ENCODE measurements around the gene CFAP54. TPM values are rescaled to one million over a fixed set of nuclear protein-coding genes. Genes with fewer than 3 reads are reported as not detected.

Gene CFAP54
- polyA plus RNA-seq, 2 of the 4 experiments (the other 2 are of a cell fraction): 0.70 to 1.2 TPM

GRCh38 chr12:96578526-96579125 is 89.2 kb downstream of the CFAP54 start:
- CTCF ChIA-PET: interaction anchor here (0.7 to 3.7 kb wide), 7 partner anchors 13 to 995 kb away, joined by 3 to 30 read pairs (median 4); no protein-coding TSS in a partner anchor
- H3K27ac ChIP-seq: no peak overlapping the region
- no peaks in the 10 kb centered on the region for H3K9me3 ChIP-seq
- TF ChIP-seq CTCF (IDR thresholded peaks at IDR 0.05) (peak; percentile 90), EHMT2 (IDR thresholded peaks at IDR 0.05; ENCODE audit: low read depth) (no peak), SMC3 (IDR thresholded peaks at IDR 0.05) (peak; percentile 68), RAD21 (conservative IDR thresholded peaks at IDR 0.05 in 1 of 2, IDR thresholded peaks at IDR 0.05 in 1 of 2) (peak; percentile 89)
- peak; percentile 90 to 93 for ATAC-seq
- H3K4me2 ChIP-seq: peak overlapping the region; percentile 4; the same call in 1 of the 3 replicates
- peak; percentile 48 to 66 for DNase-seq (ENCODE audit: low read depth in 1 of 2, low spot score in 1 of 2)
- peak; percentile 98 for FAIRE-seq
- WGBS (ENCODE audit: missing lambda C conversion rate): 1% methylated on average over 3 of the region's 3 CpGs
- no peak overlapping the region for H3K4me3 ChIP-seq
- H3K4me1 ChIP-seq: no peaks in the 10 kb centered on the region
- POLR2A ChIA-PET: no interaction called here

- H3K4me2 ChIP-seq: no peak overlapping the region
- WGBS (ENCODE audit: missing lambda C conversion rate): 17% methylated on average over 1 of the region's 1 CpG
- no peaks in the 10 kb centered on the region for H3K9me3 ChIP-seq
- no peak overlapping the region for H3K4me3 ChIP-seq
- CTCF ChIA-PET: no interaction called here
- no peak for FAIRE-seq
- TF ChIP-seq TP53 (CRISPR knock-in tag; IDR thresholded peaks at IDR 0.05) (no peak), KDM5A (IDR thresholded peaks at IDR 0.05) (no peak)
- POLR2A ChIA-PET: no interaction called here
- H3K27ac ChIP-seq: no peak overlapping the region
- H3K4me1 ChIP-seq: no peaks in the 10 kb centered on the region
- DNase-seq (ENCODE audit: low read depth in 1 of 2, low spot score in 1 of 2): no peak
- no peak for ATAC-seq
Measured at GRCh38 chr12:96585977-96586376, 96.6 kb downstream of the CFAP54 start.

GRCh38 chr12:96587691-96588090 is 98.3 kb downstream of the CFAP54 start:
- Histone ChIP-seq H3K4me2 (no peak overlapping the region), H3K4me3 (no peak overlapping the region), H3K4me1 (no peaks in the 10 kb centered on the region), H3K27ac (no peak overlapping the region), H3K9me3 (no peaks in the 10 kb centered on the region)
- ChIA-PET CTCF (no interaction called here), POLR2A (no interaction called here)
- FAIRE-seq: peak; percentile 28
- TF ChIP-seq TFCP2L1 (CRISPR knock-in tag; IDR thresholded peaks at IDR 0.05): no peak
- no peak for TF ChIP-seq HOXB5 (CRISPR knock-in tag; IDR thresholded peaks at IDR 0.05)
- TF ChIP-seq CBX8 (IDR thresholded peaks at IDR 0.05): no peak
- no peak for TF ChIP-seq POLR2AphosphoS2 (conservative IDR thresholded peaks at IDR 0.05; ENCODE audit: low read length)
- TF ChIP-seq ELK1 (IDR thresholded peaks at IDR 0.05; ENCODE audit: low read depth, low read length): no peak
- no peak for TF ChIP-seq FOSB (CRISPR knock-in tag; IDR thresholded peaks at IDR 0.05)
- TF ChIP-seq RFX5 (IDR thresholded peaks at IDR 0.05): no peak
- no peak for TF ChIP-seq HES2 (IDR thresholded peaks at IDR 0.05)
- TF ChIP-seq CEBPB (IDR thresholded peaks at IDR 0.05): no peak
- no peak for TF ChIP-seq MYC (IDR thresholded peaks at IDR 0.05; ENCODE audit: borderline replicate concordance, low read length)
- TF ChIP-seq REST (IDR thresholded peaks at IDR 0.05): no peak
- no peak for ATAC-seq
- 9% methylated on average over 2 of the region's 2 CpGs for WGBS (ENCODE audit: missing lambda C conversion rate)
- no peak for DNase-seq (ENCODE audit: low read depth in 1 of 2, low spot score in 1 of 2)
